GM21737 (cell line): ENCODE results near the gene DPYSL4.
"Not testable (repeated sequence)": the region's sequence is repeated elsewhere in the genome, so short reads cannot be mapped to it uniquely, and the experiment has no call there.

Experiments
- ATAC-seq: cut with Tn5 transposase; IDR thresholded peaks from one replicate; pipeline ENCODE4 v1.9.1; 2021; ENCODE audit warnings: mild to moderate bottlenecking, moderate library complexity; ENCODE audit not compliant: unreplicated experiment

DPYSL4 gene

GRCh38 chr10:132149271-132149670 lies 37.5 kb upstream of the DPYSL4 start:
- ATAC-seq: no peak

- no peak for ATAC-seq
Measured at GRCh38 chr10:132149917-132150316, 36.8 kb upstream of the DPYSL4 start.

GRCh38 chr10:132150777-132151176 lies 36.0 kb upstream of the DPYSL4 start:
- ATAC-seq: no peak

GRCh38 chr10:132151286-132151950 lies 35.3 kb upstream of the DPYSL4 start:
- no peak for ATAC-seq

GRCh38 chr10:132151951-132152505 lies 34.7 kb upstream of the DPYSL4 start:
- ATAC-seq: no peak

- ATAC-seq: no peak
Measured at GRCh38 chr10:132152896-132153580, 33.7 kb upstream of the DPYSL4 start.

GRCh38 chr10:132153616-132154217 lies 33.0 kb upstream of the DPYSL4 start:
- no peak for ATAC-seq

- no peak for ATAC-seq
Measured at GRCh38 chr10:132154440-132154839, 32.3 kb upstream of the DPYSL4 start.

- no peak for ATAC-seq
Measured at GRCh38 chr10:132154931-132155330, 31.8 kb upstream of the DPYSL4 start.

GRCh38 chr10:132155723-132156381 lies 30.9 kb upstream of the DPYSL4 start:
- no peak for ATAC-seq

- ATAC-seq: no peak
Measured at GRCh38 chr10:132156382-132156781, 30.4 kb upstream of the DPYSL4 start.

- ATAC-seq: no peak
Measured at GRCh38 chr10:132157101-132157500, 29.6 kb upstream of the DPYSL4 start.

GRCh38 chr10:132158122-132158741 lies 28.5 kb upstream of the DPYSL4 start:
- no peak for ATAC-seq

- ATAC-seq: no peak
Measured at GRCh38 chr10:132158823-132159222, 27.9 kb upstream of the DPYSL4 start.

- not testable (repeated sequence) for ATAC-seq
Measured at GRCh38 chr10:132159302-132160230, 27.2 kb upstream of the DPYSL4 start.

- not testable (repeated sequence) for ATAC-seq
Measured at GRCh38 chr10:132160231-132160630, 26.5 kb upstream of the DPYSL4 start.

- ATAC-seq: not testable (repeated sequence)
Measured at GRCh38 chr10:132160834-132161622, 25.7 kb upstream of the DPYSL4 start.

- no peak for ATAC-seq
Measured at GRCh38 chr10:132162021-132162531, 24.7 kb upstream of the DPYSL4 start.
